Mucosa of descending colon (tissue), 3 donors: Measurements from ENCODE around the gene CLTCL1. TPM values are rescaled to one million over a fixed set of nuclear protein-coding genes. Genes with fewer than 3 reads are reported as not detected.

Source experiments
- ATAC-seq: fragments of 200-7000 bp; cut with Tn5 transposase; one replicate; pipeline ENCODE4 v1.9.1; 2020; ENCODE audit warnings: mild to moderate bottlenecking, moderate library complexity
- DNase-seq, 3 donors: peaks; one replicate each; pipeline ENCODE4 v3.0.0-alpha.2; 2020
- H3K36me3 ChIP-seq: fragments of 200-600 bp; one replicate; pipeline ENCODE4 v1.8.0; 2021; ENCODE audit warnings: low read depth, mild to moderate bottlenecking
- H3K4me1 ChIP-seq: fragments of 200-600 bp; one replicate; pipeline ENCODE4 v1.8.0; 2021; ENCODE audit warnings: low read depth, mild to moderate bottlenecking
- H3K4me3 ChIP-seq: fragments of 200-600 bp; one replicate; pipeline ENCODE4 v1.8.0; 2021; ENCODE audit warnings: mild to moderate bottlenecking
- H3K9me3 ChIP-seq: fragments of 200-600 bp; one replicate; pipeline ENCODE4 v1.8.0; 2021; ENCODE audit warnings: mild to moderate bottlenecking
- intact Hi-C, 2 donors: fragments of 100-400 bp; cut with DNase I in 1 of 2; cut with micrococcal nuclease in 1 of 2; formaldehyde crosslinking; loops; one replicate each; pipeline versions ENCODE4 v1.11.0 to v1.11.1; 2022; cut with DNase I, micrococcal nuclease
- total RNA-seq, 3 donors: library from RNA; stranded (reverse); fragmentation: NEBNext Ultra II Directional in 2 of 3; extraction: Animal tissue kit (Norgen Biotek cat#: 25700) in 2 of 3; gene quantifications; one replicate each; pipeline versions ENCODE4 v1.2.1 to v1.2.4, GENCODE V29; 2021 to 2023
- TF ChIP-seq, protein P1 (sequence below): fragments of 200-600 bp; IDR thresholded peaks from one replicate; pipeline ENCODE4 v1.8.0; 2022; ENCODE audit warnings: antibody characterized with exemption, mild to moderate bottlenecking
- donor health status: DM: no; HTN: no; CAD: no; lungs with moderate emphysema.
- donor health status: DM: no; HTN: no; CAD: no.
- donor health status: DM: no; HTN: yes; CAD: no.

The CLTCL1 gene
- total RNA-seq, 3 donors from 2014 or later = 3.0 to 5.9 (median 5.7) TPM

- intact Hi-C loops = no loop called here
- no peak for DNase-seq
- H3K4me1 ChIP-seq = peaks cover 3% of the 10 kb centered on the region
- no peaks in the 10 kb centered on the region for H3K9me3 ChIP-seq
- no peaks in the 10 kb centered on the region for H3K36me3 ChIP-seq
- TF ChIP-seq, protein P1, sequence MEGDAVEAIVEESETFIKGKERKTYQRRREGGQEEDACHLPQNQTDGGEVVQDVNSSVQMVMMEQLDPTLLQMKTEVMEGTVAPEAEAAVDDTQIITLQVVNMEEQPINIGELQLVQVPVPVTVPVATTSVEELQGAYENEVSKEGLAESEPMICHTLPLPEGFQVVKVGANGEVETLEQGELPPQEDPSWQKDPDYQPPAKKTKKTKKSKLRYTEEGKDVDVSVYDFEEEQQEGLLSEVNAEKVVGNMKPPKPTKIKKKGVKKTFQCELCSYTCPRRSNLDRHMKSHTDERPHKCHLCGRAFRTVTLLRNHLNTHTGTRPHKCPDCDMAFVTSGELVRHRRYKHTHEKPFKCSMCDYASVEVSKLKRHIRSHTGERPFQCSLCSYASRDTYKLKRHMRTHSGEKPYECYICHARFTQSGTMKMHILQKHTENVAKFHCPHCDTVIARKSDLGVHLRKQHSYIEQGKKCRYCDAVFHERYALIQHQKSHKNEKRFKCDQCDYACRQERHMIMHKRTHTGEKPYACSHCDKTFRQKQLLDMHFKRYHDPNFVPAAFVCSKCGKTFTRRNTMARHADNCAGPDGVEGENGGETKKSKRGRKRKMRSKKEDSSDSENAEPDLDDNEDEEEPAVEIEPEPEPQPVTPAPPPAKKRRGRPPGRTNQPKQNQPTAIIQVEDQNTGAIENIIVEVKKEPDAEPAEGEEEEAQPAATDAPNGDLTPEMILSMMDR = no peak
- no peak overlapping the region for H3K4me3 ChIP-seq
- no peak for ATAC-seq
Observed at GRCh38 chr22:19213442-19214077, 78.0 kb downstream of the CLTCL1 start.

- intact Hi-C loops = no loop called here
- Histone ChIP-seq H3K4me3 (no peak overlapping the region), H3K4me1 (peaks cover 3% of the 10 kb centered on the region), H3K36me3 (no peaks in the 10 kb centered on the region), H3K9me3 (no peaks in the 10 kb centered on the region)
- DNase-seq (no peak), ATAC-seq (no peak)
- TF ChIP-seq, protein P1 = no peak
Observed at GRCh38 chr22:19213001-19213400, 78.5 kb downstream of the CLTCL1 start.

DNA sequence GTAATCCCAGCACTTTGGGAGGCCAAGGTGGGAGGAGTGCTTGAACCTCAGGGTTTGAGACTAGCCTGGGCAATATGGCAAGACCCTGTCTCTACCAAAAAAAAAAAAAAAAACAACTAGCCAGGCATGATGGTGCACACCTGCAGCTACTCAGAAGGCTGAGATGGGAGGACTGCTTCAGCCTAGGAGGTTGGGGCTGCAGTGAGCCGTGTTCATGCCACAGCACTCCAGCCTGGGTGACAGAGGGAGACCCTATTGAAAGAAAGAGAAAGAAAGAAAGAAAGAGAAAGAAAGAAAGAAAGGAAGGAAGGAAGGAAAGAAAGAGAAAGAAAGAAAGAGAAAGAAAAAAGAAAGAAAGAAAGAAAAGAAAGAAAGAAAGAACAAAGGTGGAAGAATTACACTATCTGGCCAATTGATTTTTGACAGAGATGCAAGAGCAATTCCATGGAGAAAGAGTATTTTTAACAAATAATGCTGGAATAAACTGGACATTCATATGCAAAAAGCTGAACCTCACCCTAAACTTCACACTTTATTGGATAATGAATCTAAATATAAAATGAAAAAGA lies 79.1 kb downstream of the CLTCL1 start:
- no peak for ATAC-seq
- intact Hi-C loops = no loop called here
- Histone ChIP-seq H3K36me3 (no peaks in the 10 kb centered on the region), H3K4me1 (no peaks in the 10 kb centered on the region), H3K9me3 (no peaks in the 10 kb centered on the region), H3K4me3 (no peak overlapping the region)
- no peak for DNase-seq
- TF ChIP-seq, protein P1 = no peak

DNA sequence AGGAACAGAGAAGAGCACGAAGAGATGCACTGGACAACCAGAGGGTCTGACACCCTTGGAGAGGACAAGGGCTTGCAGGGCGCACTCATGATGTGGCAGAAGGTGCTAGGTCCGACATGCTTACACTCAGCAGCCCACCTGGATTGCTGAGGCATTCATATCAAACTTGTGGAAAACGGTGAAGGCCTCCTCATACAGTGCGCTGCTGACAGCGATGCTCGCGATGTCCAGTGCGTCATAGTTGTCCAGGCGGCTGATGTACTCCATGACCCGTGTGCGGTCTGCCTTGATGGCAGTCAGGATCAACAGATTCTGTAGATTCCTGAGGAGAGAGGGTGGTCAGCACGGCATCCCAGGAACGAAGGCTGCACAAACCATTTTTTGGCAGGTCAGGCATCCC lies 81.3 kb downstream of the CLTCL1 start:
- TF ChIP-seq, protein P1 = no peak
- DNase-seq = no peak
- Histone ChIP-seq H3K4me1 (no peaks in the 10 kb centered on the region), H3K9me3 (no peaks in the 10 kb centered on the region), H3K36me3 (no peaks in the 10 kb centered on the region), H3K4me3 (no peak overlapping the region)
- intact Hi-C loops = no loop called here
- ATAC-seq = no peak

- no peak overlapping the region for H3K4me3 ChIP-seq
- H3K9me3 ChIP-seq = no peaks in the 10 kb centered on the region
- ATAC-seq = no peak
- intact Hi-C loops = no loop called here
- no peak for DNase-seq
- TF ChIP-seq, protein P1 = no peak
- H3K4me1 ChIP-seq = no peaks in the 10 kb centered on the region
- H3K36me3 ChIP-seq = no peaks in the 10 kb centered on the region
Observed at GRCh38 chr22:19208287-19208847, 83.2 kb downstream of the CLTCL1 start.
